A549 (cell line): ENCODE data around the gene PRRT3. TPM values are rescaled to one million over a fixed set of nuclear protein-coding genes. Genes with fewer than 3 reads are reported as not detected.

Experiments
- ATAC-seq, 2 experiments: fragments of 200-7000 bp in 1 of 2; fragments of >200 bp in 1 of 2; cut with Nextera tagmentation in 1 of 2; cut with Tn5 transposase in 1 of 2; 3 replicates each; pipeline versions ENCODE4 v1.8.0 to v1.9.1; 2018 to 2020; ENCODE audit warnings: mild to moderate bottlenecking in 1 of 2, moderate library complexity in 1 of 2
- CTCF ChIA-PET: fragments of 300-600 bp; sonication (Branson Sonifier 250); formaldehyde crosslinking; extraction: SDS; loops from one replicate; lab custom pipeline; 2021; ENCODE audit warnings: antibody characterized with exemption, inconsistent platforms; lab: Yijun Ruan, JAX
- POLR2A ChIA-PET: fragments of 350-600 bp; formaldehyde crosslinking; extraction: SDS; loops from one replicate; lab custom pipeline; 2021; ENCODE audit warnings: antibody characterized with exemption, inconsistent platforms; lab: Yijun Ruan, JAX
- DNase-seq, 2 experiments: peaks; one replicate each; pipeline versions ENCODE4 v3.0.0 to v3.0.0-alpha.2; 2011 to 2016; ENCODE audit warnings: low read depth in 1 of 2, low spot score in 1 of 2
- FAIRE-seq: peaks from 2 replicates; lab custom pipeline; 2011; peaks lifted over from hg19 to GRCh38; lab: Jason Lieb, UNC
- H3K27ac ChIP-seq, 2 experiments: fragments of >200 bp; sonication (Bioruptor Twin); formaldehyde crosslinking; 3 replicates each; pipeline ENCODE4 v1.5.1; 2016 to 2017
- H3K4me1 ChIP-seq: fragments of >200 bp; sonication (Bioruptor Twin); formaldehyde crosslinking; 3 replicates; pipeline ENCODE4 v1.6.1; 2016
- H3K4me2 ChIP-seq: fragments of >200 bp; sonication (Bioruptor Twin); formaldehyde crosslinking; 3 replicates; pipeline ENCODE4 v1.6.1; 2016
- H3K4me3 ChIP-seq: fragments of >200 bp; sonication (Bioruptor Twin); formaldehyde crosslinking; 3 replicates; pipeline ENCODE4 v1.5.1; 2016
- H3K9me3 ChIP-seq: fragments of >200 bp; sonication (Bioruptor Twin); formaldehyde crosslinking; 3 replicates; pipeline ENCODE4 v1.6.1; 2016
- CBX2 ChIP-seq: fragments of 200-600 bp; sonication (generic); IDR thresholded peaks from 2 replicates; pipeline ENCODE4 v1.6.1; 2016; ENCODE audit warnings: low read depth, mild to moderate bottlenecking, borderline replicate concordance
- CBX8 ChIP-seq: fragments of 200-600 bp; sonication (generic); IDR thresholded peaks from 2 replicates; pipeline ENCODE4 v1.6.1; 2016
- CEBPB ChIP-seq, 2 experiments: fragments of >200 bp in 1 of 2; sonication (Bioruptor Twin) in 1 of 2; formaldehyde crosslinking in 1 of 2; IDR thresholded peaks; 2 replicates each; pipeline ENCODE4 v1.6.1; 2012 to 2016
- CHD2 ChIP-seq: fragments of 150-350 bp; IDR thresholded peaks from 2 replicates; pipeline ENCODE4 v1.6.1; 2014; ENCODE audit warnings: low read length; ENCODE audit not compliant: partially characterized antibody
- CHD4 ChIP-seq: fragments of 200-600 bp; sonication (generic); IDR thresholded peaks from 2 replicates; pipeline ENCODE4 v1.6.1; 2016; ENCODE audit warnings: antibody characterized with exemption, mild to moderate bottlenecking, borderline replicate concordance
- EHMT2 ChIP-seq: fragments of 200-600 bp; sonication (generic); IDR thresholded peaks from 2 replicates; pipeline ENCODE4 v1.6.1; 2016; ENCODE audit warnings: antibody characterized with exemption, low read depth, mild to moderate bottlenecking, moderate library complexity
- FOSB ChIP-seq: fragments of 250-450 bp; sonication (Bioruptor Pico); IDR thresholded peaks from 2 replicates; pipeline ENCODE4 v1.5.0; 2020; ENCODE audit warnings: mild to moderate bottlenecking, moderate library complexity
- FOSL2 ChIP-seq, 2 experiments: fragments of 450-650 bp in 1 of 2; fragments of >200 bp in 1 of 2; sonication (Bioruptor Twin) in 1 of 2; formaldehyde crosslinking; IDR thresholded peaks; 2 replicates each; pipeline versions ENCODE4 v1.5.0 to v1.6.1; 2016 to 2020; ENCODE audit warnings: mild to moderate bottlenecking in 1 of 2, moderate library complexity in 1 of 2
- GATA3 ChIP-seq: IDR thresholded peaks from 2 replicates; pipeline ENCODE4 v1.6.1; 2012; ENCODE audit warnings: borderline replicate concordance
- HDAC2 ChIP-seq: fragments of 200-600 bp; sonication (generic); IDR thresholded peaks from 2 replicates; pipeline ENCODE4 v1.6.1; 2016
- JUN ChIP-seq, 2 experiments: fragments of >200 bp; sonication (Bioruptor Twin); formaldehyde crosslinking; IDR thresholded peaks; 2 replicates in 1 of 2; 3 replicates in 1 of 2; pipeline ENCODE4 v1.6.1; 2016 to 2017
- JUNB ChIP-seq: fragments of >200 bp; sonication (Bioruptor Twin); formaldehyde crosslinking; IDR thresholded peaks from 2 replicates; pipeline ENCODE4 v1.6.1; 2016
- KDM1A ChIP-seq: fragments of 200-600 bp; sonication (generic); IDR thresholded peaks from 2 replicates; pipeline ENCODE4 v1.6.1; 2016; ENCODE audit warnings: low read depth, mild to moderate bottlenecking
- KDM5A ChIP-seq: fragments of 200-600 bp; sonication (generic); IDR thresholded peaks from 2 replicates; pipeline ENCODE4 v1.6.1; 2016; ENCODE audit warnings: antibody characterized with exemption, mild to moderate bottlenecking
- MAZ ChIP-seq: fragments of 150-350 bp; IDR thresholded peaks from 2 replicates; pipeline ENCODE4 v1.6.1; 2014; ENCODE audit warnings: antibody characterized with exemption, low read depth, low read length, borderline replicate concordance
- NPAS2 ChIP-seq: fragments of 250-450 bp; sonication (Bioruptor Pico); IDR thresholded peaks from 2 replicates; pipeline ENCODE4 v1.8.0; 2022; ENCODE audit warnings: mild to moderate bottlenecking, moderate library complexity, borderline replicate concordance
- PHF8 ChIP-seq: fragments of 200-600 bp; sonication (generic); IDR thresholded peaks from 2 replicates; pipeline ENCODE4 v1.6.1; 2016; ENCODE audit warnings: low read depth, mild to moderate bottlenecking, antibody characterized with exemption, moderate library complexity, borderline replicate concordance
- POLR2A ChIP-seq: IDR thresholded peaks from 2 replicates; pipeline ENCODE4 v1.6.1; 2012; ENCODE audit warnings: mild to moderate bottlenecking, low read length
- RAD21 ChIP-seq, 2 experiments: fragments of >200 bp in 1 of 2; sonication (Bioruptor Twin) in 1 of 2; formaldehyde crosslinking in 1 of 2; IDR thresholded peaks in 1 of 2; conservative IDR thresholded peaks in 1 of 2; 2 replicates in 1 of 2; 3 replicates in 1 of 2; pipeline ENCODE4 v1.6.1; 2012 to 2018; ENCODE audit warnings: inconsistent platforms in 1 of 2
- RARB ChIP-seq: fragments of 250-450 bp; sonication (Bioruptor Pico); IDR thresholded peaks from 2 replicates; pipeline ENCODE4 v1.8.0; 2021; ENCODE audit warnings: mild to moderate bottlenecking, moderate library complexity
- RCOR1 ChIP-seq: fragments of 150-350 bp; IDR thresholded peaks from 2 replicates; pipeline ENCODE4 v1.6.1; 2014; ENCODE audit warnings: antibody characterized with exemption, low read length, low read depth
- RNF2 ChIP-seq: fragments of 200-600 bp; sonication (generic); IDR thresholded peaks from 2 replicates; pipeline ENCODE4 v1.6.1; 2016; ENCODE audit warnings: low read depth, mild to moderate bottlenecking, antibody characterized with exemption, moderate library complexity, borderline replicate concordance
- SMC3 ChIP-seq: fragments of >200 bp; sonication (Bioruptor Twin); formaldehyde crosslinking; IDR thresholded peaks from 3 replicates; pipeline ENCODE4 v1.6.1; 2018; ENCODE audit warnings: inconsistent platforms
- SREBF2 ChIP-seq: fragments of 450-650 bp; IDR thresholded peaks from 2 replicates; pipeline ENCODE4 v1.6.1; 2014; ENCODE audit warnings: mild to moderate bottlenecking, moderate library complexity
- TFCP2L1 ChIP-seq: fragments of 250-450 bp; sonication (Bioruptor Pico); IDR thresholded peaks from 2 replicates; pipeline ENCODE4 v1.5.0; 2021; ENCODE audit warnings: mild to moderate bottlenecking
- ZC3H11A ChIP-seq: fragments of 450-650 bp; IDR thresholded peaks from 2 replicates; pipeline ENCODE4 v1.6.1; 2014; ENCODE audit warnings: antibody characterized with exemption, mild to moderate bottlenecking
- ZNF302 ChIP-seq: fragments of 250-450 bp; sonication (Bioruptor Pico); IDR thresholded peaks from 2 replicates; pipeline ENCODE4 v1.9.0; 2021; ENCODE audit warnings: inconsistent platforms, mild to moderate bottlenecking, moderate library complexity
- WGBS: methylation state at CpG from one replicate; pipeline ENCODE4 v1.1.6; 2017; ENCODE audit errors: missing lambda C conversion rate; 5-methylcytosine and 5-hydroxymethylcytosine counted together
- polyA plus RNA-seq, 4 experiments: library from polyadenylated mRNA; depleted of rRNA in 3 of 4; stranded (reverse); fragments of >200 nt; fragmentation: RNase III in 1 of 4; extraction: RNeasy Plus Mini Kit Qiagen cat#74134 plus additional on column Dnase treatment in 1 of 4; gene quantifications; 2 replicates in 3 of 4; 3 replicates in 1 of 4; pipeline ENCODE4 v1.2.3, GENCODE V29; 2011 to 2017
- TF ChIP-seq, protein P1 (sequence below): fragments of >200 bp; sonication (Bioruptor Twin); formaldehyde crosslinking; IDR thresholded peaks from 3 replicates; pipeline ENCODE4 v1.5.1; 2016
- TF ChIP-seq, protein P2 (sequence below): fragments of >200 bp; sonication (Bioruptor Twin); formaldehyde crosslinking; IDR thresholded peaks from 3 replicates; pipeline ENCODE4 v1.6.1; 2016
- TF ChIP-seq, protein P3 (sequence below): fragments of >200 bp; sonication (Bioruptor Twin); formaldehyde crosslinking; IDR thresholded peaks from 2 replicates; pipeline ENCODE4 v1.6.1; 2016
- TF ChIP-seq, protein P4 (sequence below): fragments of 150-350 bp; IDR thresholded peaks from 2 replicates; pipeline ENCODE4 v1.6.1; 2014; ENCODE audit warnings: low read depth, mild to moderate bottlenecking, low read length
- TF ChIP-seq, protein P5 (sequence below): IDR thresholded peaks from 2 replicates; pipeline ENCODE4 v1.6.1; 2012
- TF ChIP-seq, protein P6 (sequence below): IDR thresholded peaks from 2 replicates; pipeline ENCODE4 v1.6.1; 2012

PRRT3 gene
- polyA plus RNA-seq, 2 of the 4 experiments (the other 2 are of a cell fraction): 0.53 to 1.1 TPM

DNA sequence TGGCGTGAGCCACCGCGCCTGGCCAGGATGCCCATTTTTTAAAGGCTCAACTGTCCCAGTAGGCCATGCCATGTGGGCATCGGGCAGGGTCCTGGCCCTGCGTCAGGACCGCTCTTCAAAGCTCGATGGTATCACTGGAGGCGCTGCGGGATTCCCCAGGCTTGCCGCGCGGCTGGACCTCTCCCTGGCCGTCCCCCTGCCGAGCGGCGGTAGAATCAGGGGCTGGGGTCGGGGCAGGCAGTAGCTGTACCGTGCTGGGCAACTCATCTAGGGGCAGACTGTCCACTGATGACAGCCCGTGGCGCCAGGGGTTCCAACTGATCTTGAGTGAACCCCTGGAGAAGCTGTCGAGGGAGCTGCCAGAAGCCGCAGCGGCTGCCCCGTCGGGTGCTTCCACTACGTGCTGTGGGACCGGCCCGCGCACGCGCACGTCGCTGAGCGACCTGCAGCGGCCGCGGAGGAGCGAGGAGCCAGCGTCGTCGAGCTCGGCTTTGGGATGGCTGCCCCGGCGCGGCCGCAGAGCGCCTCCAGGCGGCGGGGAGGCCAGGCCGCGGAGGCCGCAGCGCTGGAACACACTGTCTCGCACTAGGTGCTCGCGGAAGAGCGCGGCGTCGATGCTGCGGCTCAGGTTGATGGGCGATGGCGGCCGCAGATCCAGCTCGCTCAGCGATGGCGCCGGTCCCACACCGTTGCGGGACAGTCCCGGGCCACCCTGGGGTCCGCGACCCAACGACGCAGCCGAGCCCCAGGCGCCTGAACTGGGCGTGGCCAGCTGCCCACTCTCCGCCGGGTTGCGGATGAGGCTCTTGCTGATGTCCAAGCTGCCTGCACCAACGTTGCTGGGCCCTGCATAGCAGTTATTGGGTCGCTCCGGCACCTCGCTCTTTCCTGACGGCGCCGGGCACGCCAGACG lies 5.8 kb downstream of the PRRT3 start:
- H3K9me3 ChIP-seq: no peaks in the 10 kb centered on the region
- H3K27ac ChIP-seq: peak overlapping the region; percentile 95 to 98
- POLR2A ChIA-PET: interaction anchor here (0.6 to 2.5 kb wide), 27 partner anchors 8 to 375 kb away, joined by 3 to 53 read pairs (median 4); partner anchors contain the start of genes ARPC4, BRPF1, CRELD1 and EMC3
- peak overlapping the region; percentile 92 for H3K4me2 ChIP-seq
- ATAC-seq: peak; percentile 77 to 91
- 3% methylated on average over 47 of the region's 90 CpGs for WGBS
- CTCF ChIA-PET: interaction anchor here (0.5 to 5.2 kb wide), 107 partner anchors 8 to 442 kb away, joined by 3 to 146 read pairs (median 5); partner anchors contain the start of genes ARPC4, CAMK1, CIDEC and CRELD1
- no peak for FAIRE-seq
- peaks cover 10% of the 10 kb centered on the region; the same call in 1 of the 3 replicates for H3K4me1 ChIP-seq
- peak overlapping the region; percentile 80 for H3K4me3 ChIP-seq
- peak; percentile 89 to 95 for DNase-seq
- TF ChIP-seq, protein P1, sequence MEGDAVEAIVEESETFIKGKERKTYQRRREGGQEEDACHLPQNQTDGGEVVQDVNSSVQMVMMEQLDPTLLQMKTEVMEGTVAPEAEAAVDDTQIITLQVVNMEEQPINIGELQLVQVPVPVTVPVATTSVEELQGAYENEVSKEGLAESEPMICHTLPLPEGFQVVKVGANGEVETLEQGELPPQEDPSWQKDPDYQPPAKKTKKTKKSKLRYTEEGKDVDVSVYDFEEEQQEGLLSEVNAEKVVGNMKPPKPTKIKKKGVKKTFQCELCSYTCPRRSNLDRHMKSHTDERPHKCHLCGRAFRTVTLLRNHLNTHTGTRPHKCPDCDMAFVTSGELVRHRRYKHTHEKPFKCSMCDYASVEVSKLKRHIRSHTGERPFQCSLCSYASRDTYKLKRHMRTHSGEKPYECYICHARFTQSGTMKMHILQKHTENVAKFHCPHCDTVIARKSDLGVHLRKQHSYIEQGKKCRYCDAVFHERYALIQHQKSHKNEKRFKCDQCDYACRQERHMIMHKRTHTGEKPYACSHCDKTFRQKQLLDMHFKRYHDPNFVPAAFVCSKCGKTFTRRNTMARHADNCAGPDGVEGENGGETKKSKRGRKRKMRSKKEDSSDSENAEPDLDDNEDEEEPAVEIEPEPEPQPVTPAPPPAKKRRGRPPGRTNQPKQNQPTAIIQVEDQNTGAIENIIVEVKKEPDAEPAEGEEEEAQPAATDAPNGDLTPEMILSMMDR: peak; percentile 79
- TF ChIP-seq CHD2 (no peak), KDM1A (no peak), CHD4 (no peak), HDAC2 (no peak; the same call in 1 of the 2 replicates), KDM5A (peak; percentile 61; the same call in 1 of the 2 replicates), RAD21 (conservative IDR thresholded peaks at IDR 0.05 in 1 of 2, IDR thresholded peaks at IDR 0.05 in 1 of 2) (peak; percentile 72 to 73; a peak in 4 of 5 replicates), FOSL2 (IDR thresholded peaks at IDR 0.05) (no peak), FOSL2 (CRISPR knock-in tag; IDR thresholded peaks at IDR 0.05) (0 out of 2 replicates have a peak, but pooled peaks have one; percentile 8), CBX2 (no peak), FOSB (CRISPR knock-in tag) (no peak), NPAS2 (CRISPR knock-in tag) (no peak), RARB (CRISPR knock-in tag) (no peak), JUNB (no peak), RNF2 (no peak), MAZ (0 out of 2 replicates have a peak, but pooled peaks have one; percentile 31), JUN (IDR thresholded peaks at IDR 0.05) (peak; percentile 46 to 93; a peak in 3 of 5 replicates), SMC3 (peak; percentile 74), RCOR1 (no peak), PHF8 (peak; percentile 29; the same call in 1 of the 2 replicates), SREBF2 (no peak), ZNF302 (CRISPR knock-in tag) (no peak), GATA3 (0 out of 2 replicates have a peak, but pooled peaks have one; percentile 9), POLR2A (peak; percentile 70), CEBPB (IDR thresholded peaks at IDR 0.05) (no peak), TFCP2L1 (CRISPR knock-in tag) (no peak), CBX8 (no peak), EHMT2 (no peak), ZC3H11A (no peak)
- TF ChIP-seq, protein P2, sequence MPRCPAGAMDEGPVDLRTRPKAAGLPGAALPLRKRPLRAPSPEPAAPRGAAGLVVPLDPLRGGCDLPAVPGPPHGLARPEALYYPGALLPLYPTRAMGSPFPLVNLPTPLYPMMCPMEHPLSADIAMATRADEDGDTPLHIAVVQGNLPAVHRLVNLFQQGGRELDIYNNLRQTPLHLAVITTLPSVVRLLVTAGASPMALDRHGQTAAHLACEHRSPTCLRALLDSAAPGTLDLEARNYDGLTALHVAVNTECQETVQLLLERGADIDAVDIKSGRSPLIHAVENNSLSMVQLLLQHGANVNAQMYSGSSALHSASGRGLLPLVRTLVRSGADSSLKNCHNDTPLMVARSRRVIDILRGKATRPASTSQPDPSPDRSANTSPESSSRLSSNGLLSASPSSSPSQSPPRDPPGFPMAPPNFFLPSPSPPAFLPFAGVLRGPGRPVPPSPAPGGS: peak; percentile 67; the same call in 2 of the 3 replicates
- TF ChIP-seq, protein P3, sequence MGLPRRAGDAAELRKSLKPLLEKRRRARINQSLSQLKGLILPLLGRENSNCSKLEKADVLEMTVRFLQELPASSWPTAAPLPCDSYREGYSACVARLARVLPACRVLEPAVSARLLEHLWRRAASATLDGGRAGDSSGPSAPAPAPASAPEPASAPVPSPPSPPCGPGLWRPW: no peak
- TF ChIP-seq, protein P4, sequence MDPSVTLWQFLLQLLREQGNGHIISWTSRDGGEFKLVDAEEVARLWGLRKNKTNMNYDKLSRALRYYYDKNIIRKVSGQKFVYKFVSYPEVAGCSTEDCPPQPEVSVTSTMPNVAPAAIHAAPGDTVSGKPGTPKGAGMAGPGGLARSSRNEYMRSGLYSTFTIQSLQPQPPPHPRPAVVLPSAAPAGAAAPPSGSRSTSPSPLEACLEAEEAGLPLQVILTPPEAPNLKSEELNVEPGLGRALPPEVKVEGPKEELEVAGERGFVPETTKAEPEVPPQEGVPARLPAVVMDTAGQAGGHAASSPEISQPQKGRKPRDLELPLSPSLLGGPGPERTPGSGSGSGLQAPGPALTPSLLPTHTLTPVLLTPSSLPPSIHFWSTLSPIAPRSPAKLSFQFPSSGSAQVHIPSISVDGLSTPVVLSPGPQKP: no peak
- TF ChIP-seq, protein P5, sequence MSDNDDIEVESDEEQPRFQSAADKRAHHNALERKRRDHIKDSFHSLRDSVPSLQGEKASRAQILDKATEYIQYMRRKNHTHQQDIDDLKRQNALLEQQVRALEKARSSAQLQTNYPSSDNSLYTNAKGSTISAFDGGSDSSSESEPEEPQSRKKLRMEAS: peak; percentile 73
- TF ChIP-seq, protein P6, sequence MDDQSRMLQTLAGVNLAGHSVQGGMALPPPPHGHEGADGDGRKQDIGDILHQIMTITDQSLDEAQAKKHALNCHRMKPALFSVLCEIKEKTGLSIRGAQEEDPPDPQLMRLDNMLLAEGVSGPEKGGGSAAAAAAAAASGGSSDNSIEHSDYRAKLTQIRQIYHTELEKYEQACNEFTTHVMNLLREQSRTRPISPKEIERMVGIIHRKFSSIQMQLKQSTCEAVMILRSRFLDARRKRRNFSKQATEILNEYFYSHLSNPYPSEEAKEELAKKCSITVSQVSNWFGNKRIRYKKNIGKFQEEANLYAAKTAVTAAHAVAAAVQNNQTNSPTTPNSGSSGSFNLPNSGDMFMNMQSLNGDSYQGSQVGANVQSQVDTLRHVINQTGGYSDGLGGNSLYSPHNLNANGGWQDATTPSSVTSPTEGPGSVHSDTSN: no peak
